ENCODE measurements around the gene ITGAL. TPM values are rescaled to one million over a fixed set of nuclear protein-coding genes. Genes with fewer than 3 reads are reported as not detected.

ITGAL gene
- total and polyA plus RNA-seq, 2 of the 13 experiments (the other 11 are each of a cell fraction or from before 2014, with no cell fraction given), result 0.86 to 1.2 TPM

- ATAC-seq (peak; percentile 98), DNase-seq (ENCODE audit: low spot score) (peak; percentile 63), FAIRE-seq (peak; percentile 87)
- H3K4me2 ChIP-seq (ENCODE audit: low read depth, low read length), result peak overlapping the region; percentile 87
- H3K4me3 ChIP-seq (replicated peaks in 1 of 3; ENCODE audit: insufficient read depth in 1 of 3, low read depth in 2 of 3, low read length in 3 of 3), result peak overlapping the region; percentile 41 to 68 (median 54)
- WGBS (ENCODE audit: low lambda C conversion rate), result 25% methylated on average over 21 of the region's 22 CpGs
- H2AFZ ChIP-seq (ENCODE audit: low read length), result peak overlapping the region; percentile 68
- peak overlapping the region; percentile 67 for H3K27ac ChIP-seq (ENCODE audit: extremely low read length, insufficient read depth, low read length)
- no peaks in the 10 kb centered on the region for H3K36me3 ChIP-seq (replicated peaks in 1 of 2; ENCODE audit: control insufficient read depth in 1 of 2, insufficient read depth in 2 of 2, low read length in 2 of 2)
- no peaks in the 10 kb centered on the region for H3K79me2 ChIP-seq (ENCODE audit: insufficient read depth, low read length)
- H3K9ac ChIP-seq (ENCODE audit: insufficient read depth, low read depth, low read length), result peak overlapping the region; percentile 64
- BruUV-seq (replicated peaks), result no TSS peak
- no peaks in the 10 kb centered on the region for H3K9me3 ChIP-seq (ENCODE audit: low read length)
- no peaks in the 10 kb centered on the region for H3K27me3 ChIP-seq (ENCODE audit: control insufficient read depth in 1 of 2, insufficient read depth in 2 of 2, low read length in 2 of 2)
- CTCF ChIA-PET (ENCODE audit: low intra/inter-chr PET ratio, low total read pairs), result no interaction called here
- in situ Hi-C loops (cut with HindIII; ENCODE audit: extremely low pct_ligation_motif_present, low pct_unique_long_range_greater_than_20kb), result loop anchor here (5.0 kb wide), 1 partner anchor 59 kb away; no protein-coding TSS in a partner anchor
- no peaks in the 10 kb centered on the region for H4K20me1 ChIP-seq (ENCODE audit: insufficient read depth, low read length)
- intact Hi-C loops (cut with micrococcal nuclease; ENCODE audit: unreplicated experiment), result no loop called here
- peaks cover 63% of the 10 kb centered on the region for H3K4me1 ChIP-seq (ENCODE audit: insufficient read depth, low read length)
- POLR2A ChIA-PET, result interaction anchor here (1.1 to 1.6 kb wide), 5 partner anchors 9 to 152 kb away, joined by 3 to 11 read pairs (median 4); partner anchors contain the start of genes SEPHS2 and ZNF689
- TF ChIP-seq RBAK (CRISPR knock-in tag; IDR thresholded peaks at IDR 0.05) (0 out of 2 replicates have a peak, but pooled peaks have one; percentile 82), ZNF337 (CRISPR knock-in tag; IDR thresholded peaks at IDR 0.05; ENCODE audit: borderline replicate concordance, low read depth) (peak; percentile 90; the same call in 1 of the 2 replicates), ZNF124 (CRISPR knock-in tag; IDR thresholded peaks at IDR 0.05) (0 out of 2 replicates have a peak, but pooled peaks have one; percentile 65), ZNF768 (CRISPR knock-in tag; IDR thresholded peaks at IDR 0.05) (peak; percentile 29; the same call in 1 of the 2 replicates), ZNF30 (CRISPR knock-in tag; IDR thresholded peaks at IDR 0.05) (no peak), ZSCAN20 (CRISPR knock-in tag; IDR thresholded peaks at IDR 0.05; ENCODE audit: borderline replicate concordance) (no peak), ZNF275 (CRISPR knock-in tag; IDR thresholded peaks at IDR 0.05; ENCODE audit: borderline replicate concordance) (0 out of 2 replicates have a peak, but pooled peaks have one; percentile 20), CBFB (CRISPR knock-in tag; IDR thresholded peaks at IDR 0.05) (no peak), PAXIP1 (CRISPR knock-in tag; conservative IDR thresholded peaks at IDR 0.05) (peak; percentile 82), ZNF569 (CRISPR knock-in tag; IDR thresholded peaks at IDR 0.05; ENCODE audit: borderline replicate concordance) (no peak), ZNF570 (CRISPR knock-in tag; IDR thresholded peaks at IDR 0.05; ENCODE audit: borderline replicate concordance) (no peak), NFE2L2 (IDR thresholded peaks at IDR 0.05; ENCODE audit: low read length) (no peak), ZNF75D (CRISPR knock-in tag; IDR thresholded peaks at IDR 0.05; ENCODE audit: borderline replicate concordance) (no peak), ZNF33A (CRISPR knock-in tag; IDR thresholded peaks at IDR 0.05; ENCODE audit: borderline replicate concordance) (no peak), ZNF558 (CRISPR knock-in tag; IDR thresholded peaks at IDR 0.05; ENCODE audit: borderline replicate concordance) (0 out of 2 replicates have a peak, but pooled peaks have one; percentile 59), ZNF225 (CRISPR knock-in tag; IDR thresholded peaks at IDR 0.05) (no peak), ZEB1 (IDR thresholded peaks at IDR 0.05; ENCODE audit: insufficient replicate concordance, low read depth) (peak; percentile 44), ZMYM3 (CRISPR knock-in tag; IDR thresholded peaks at IDR 0.05) (peak; percentile 90)
These were observed 13.8 kb upstream of the ITGAL start for GRCh38 chr16:30458561-30459394.
